WTC11 (cell line): ENCODE measurements around the gene EXOC4. TPM values are rescaled to one million over a fixed set of nuclear protein-coding genes. Genes with fewer than 3 reads are reported as not detected.

ENCODE experiments used
- ATAC-seq: fragments of 200-7000 bp; cut with Tn5 transposase; 2 replicates; pipeline ENCODE4 v1.10.0; 2021; ENCODE audit warnings: mild to moderate bottlenecking, moderate library complexity
- CTCF ChIA-PET: fragments of 300-600 bp; sonication (Branson Sonifier 250); formaldehyde crosslinking; loops from one replicate; lab custom pipeline; 2021; ENCODE audit warnings: antibody characterized with exemption; lab: Charles Lee
- POLR2A ChIA-PET: fragments of 350-600 bp; sonication (Branson Sonifier 250); formaldehyde crosslinking; loops from one replicate; lab custom pipeline; 2021; ENCODE audit warnings: antibody characterized with exemption; lab: Charles Lee
- DNase-seq: peaks from one replicate; pipeline ENCODE4 v3.0.0; 2021; ENCODE audit warnings: low spot score
- H3K27ac Mint-ChIP-seq: 2 replicates; pipeline ENCODE4 v1.8.0; 2021; ENCODE audit warnings: mixed read lengths
- H3K27me3 Mint-ChIP-seq: 2 replicates; pipeline ENCODE4 v1.8.0; 2021; ENCODE audit warnings: low read depth, mild to moderate bottlenecking, moderate library complexity, mixed read lengths
- H3K36me3 Mint-ChIP-seq: 2 replicates; pipeline ENCODE4 v1.8.0; 2021; ENCODE audit warnings: mixed read lengths
- H3K4me1 Mint-ChIP-seq: 2 replicates; pipeline ENCODE4 v1.8.0; 2022; ENCODE audit warnings: mixed read lengths
- H3K4me3 Mint-ChIP-seq: 2 replicates; pipeline ENCODE4 v1.8.0; 2021; ENCODE audit warnings: mild to moderate bottlenecking, moderate library complexity, mixed read lengths
- H3K9me3 Mint-ChIP-seq: 2 replicates; pipeline ENCODE4 v1.8.0; 2021; ENCODE audit warnings: mixed read lengths
- AFF4 ChIP-seq: sonication (generic); formaldehyde crosslinking; IDR thresholded peaks from 2 replicates; pipeline ENCODE4 v1.8.1; 2023; ENCODE audit warnings: mild to moderate bottlenecking, missing genetic modification reagents, borderline replicate concordance
- E2F1 ChIP-seq: sonication (generic); formaldehyde crosslinking; IDR thresholded peaks from 2 replicates; pipeline ENCODE4 v1.8.0; 2022; ENCODE audit warnings: mild to moderate bottlenecking, missing genetic modification reagents
- ESRRA ChIP-seq: sonication (generic); formaldehyde crosslinking; IDR thresholded peaks from 2 replicates; pipeline ENCODE4 v1.8.1; 2022; ENCODE audit warnings: mild to moderate bottlenecking, missing genetic modification reagents, borderline replicate concordance
- GABPB1 ChIP-seq: sonication (generic); formaldehyde crosslinking; IDR thresholded peaks from 2 replicates; pipeline ENCODE4 v1.8.1; 2023; ENCODE audit warnings: mild to moderate bottlenecking, missing genetic modification reagents
- HMGXB4 ChIP-seq: sonication (generic); formaldehyde crosslinking; IDR thresholded peaks from 2 replicates; pipeline ENCODE4 v1.8.1; 2023; ENCODE audit warnings: mild to moderate bottlenecking, moderate library complexity, missing genetic modification reagents
- NFE2L1 ChIP-seq: sonication (generic); formaldehyde crosslinking; IDR thresholded peaks from 2 replicates; pipeline ENCODE4 v1.8.1; 2023; ENCODE audit warnings: missing genetic modification reagents
- NR1H2 ChIP-seq: sonication (generic); formaldehyde crosslinking; IDR thresholded peaks from 2 replicates; pipeline ENCODE4 v1.9.0; 2021; ENCODE audit warnings: mild to moderate bottlenecking, moderate library complexity, missing genetic modification reagents
- SMAD4 ChIP-seq: sonication (generic); formaldehyde crosslinking; IDR thresholded peaks from 2 replicates; pipeline ENCODE4 v1.8.0; 2022; ENCODE audit warnings: mild to moderate bottlenecking, missing genetic modification reagents
- SP1 ChIP-seq: sonication (generic); formaldehyde crosslinking; conservative IDR thresholded peaks from 2 replicates; pipeline ENCODE4 v1.8.1; 2022; ENCODE audit warnings: missing genetic modification reagents
- USF2 ChIP-seq: sonication (generic); formaldehyde crosslinking; IDR thresholded peaks from 2 replicates; pipeline ENCODE4 v1.8.1; 2023; ENCODE audit warnings: mild to moderate bottlenecking, missing genetic modification reagents, moderate library complexity
- ZNF423 ChIP-seq: fragments of 250-450 bp; sonication (Bioruptor Pico); IDR thresholded peaks from 2 replicates; pipeline ENCODE4 v2.1.2; 2022; ENCODE audit warnings: mild to moderate bottlenecking, moderate library complexity
- ZNF512 ChIP-seq: sonication (generic); formaldehyde crosslinking; IDR thresholded peaks from 2 replicates; pipeline ENCODE4 v1.8.1; 2022; ENCODE audit warnings: missing genetic modification reagents, borderline replicate concordance
- total RNA-seq: library from RNA; stranded (reverse); gene quantifications from 3 replicates; pipeline ENCODE4 v1.2.3, GENCODE V29; 2021
- TF ChIP-seq, protein P1 (sequence below): fragments of 250-450 bp; sonication (Bioruptor Pico); IDR thresholded peaks from 2 replicates; pipeline ENCODE4 v1.9.0; 2021; ENCODE audit warnings: mild to moderate bottlenecking, borderline replicate concordance
- TF ChIP-seq, protein P2 (sequence below): sonication (generic); formaldehyde crosslinking; IDR thresholded peaks from 2 replicates; pipeline ENCODE4 v1.8.1; 2022; ENCODE audit warnings: mild to moderate bottlenecking, moderate library complexity, missing genetic modification reagents
- TF ChIP-seq, protein P3 (sequence below): sonication (generic); formaldehyde crosslinking; IDR thresholded peaks from 2 replicates; pipeline ENCODE4 v1.8.0; 2022; ENCODE audit warnings: mild to moderate bottlenecking, missing genetic modification reagents
- TF ChIP-seq, protein P4 (sequence below): sonication (generic); formaldehyde crosslinking; IDR thresholded peaks from 2 replicates; pipeline ENCODE4 v1.8.1; 2022; ENCODE audit warnings: mild to moderate bottlenecking, missing genetic modification reagents, moderate library complexity, borderline replicate concordance

The EXOC4 gene
- total RNA-seq, 1 experiment from 2014 or later: 62.0 TPM

DNA sequence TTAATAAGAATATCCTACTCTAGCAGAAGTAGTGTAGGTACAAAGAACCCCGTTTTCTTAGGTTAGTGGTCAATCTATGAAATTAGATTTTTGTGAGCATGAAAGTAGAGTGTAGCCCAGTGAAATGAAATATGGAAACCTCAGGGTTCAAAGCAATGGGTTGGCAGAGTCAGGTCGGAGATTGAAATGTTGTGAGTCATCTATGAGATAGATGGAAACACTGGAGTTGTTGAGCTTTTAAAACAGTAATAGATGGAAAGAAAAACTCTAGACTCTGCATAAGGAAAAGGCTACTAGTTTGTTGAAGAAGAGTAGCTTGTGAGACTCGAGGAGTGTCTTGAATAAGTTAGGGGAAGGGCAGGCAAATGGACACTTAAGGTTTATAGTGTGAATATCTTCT is 251.9 kb downstream of the EXOC4 start (continued):
- no peak for TF ChIP-seq E2F1 (CRISPR knock-in tag)

DNA sequence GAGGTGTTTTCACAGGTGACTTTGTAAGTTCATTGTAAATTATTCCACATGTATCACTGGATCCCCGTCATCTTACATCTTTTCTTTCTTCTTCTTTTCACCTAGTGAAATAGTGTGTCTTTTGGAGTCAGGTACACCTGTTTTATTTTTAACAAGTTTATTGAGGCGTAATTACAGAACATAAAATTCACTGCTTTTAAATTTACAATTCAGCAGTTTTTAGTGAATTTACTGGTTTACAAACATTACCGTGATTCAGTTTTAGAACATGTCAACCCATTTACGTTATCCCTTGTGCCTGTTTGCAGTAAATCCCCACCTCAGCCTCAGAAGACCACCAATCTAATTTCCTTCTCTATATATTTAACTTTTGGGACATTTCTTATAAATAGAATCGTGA is 256.9 kb downstream of the EXOC4 start:
- Mint-ChIP-seq H3K9me3 (no peaks in the 10 kb centered on the region), H3K27ac (no peak overlapping the region), H3K27me3 (no peaks in the 10 kb centered on the region), H3K4me3 (no peak overlapping the region), H3K4me1 (peaks cover 16% of the 10 kb centered on the region), H3K36me3 (no peaks in the 10 kb centered on the region)
- ChIA-PET CTCF (no interaction called here), POLR2A (no interaction called here)
- DNase-seq (no peak), ATAC-seq (no peak)
- no peak for TF ChIP-seq E2F1 (CRISPR knock-in tag)
- TF ChIP-seq GABPB1 (CRISPR knock-in tag): no peak
- no peak for TF ChIP-seq NR1H2 (CRISPR knock-in tag)
- no peak for TF ChIP-seq USF2 (CRISPR knock-in tag)
- no peak for TF ChIP-seq ZNF512 (CRISPR knock-in tag)
- TF ChIP-seq, protein P1, sequence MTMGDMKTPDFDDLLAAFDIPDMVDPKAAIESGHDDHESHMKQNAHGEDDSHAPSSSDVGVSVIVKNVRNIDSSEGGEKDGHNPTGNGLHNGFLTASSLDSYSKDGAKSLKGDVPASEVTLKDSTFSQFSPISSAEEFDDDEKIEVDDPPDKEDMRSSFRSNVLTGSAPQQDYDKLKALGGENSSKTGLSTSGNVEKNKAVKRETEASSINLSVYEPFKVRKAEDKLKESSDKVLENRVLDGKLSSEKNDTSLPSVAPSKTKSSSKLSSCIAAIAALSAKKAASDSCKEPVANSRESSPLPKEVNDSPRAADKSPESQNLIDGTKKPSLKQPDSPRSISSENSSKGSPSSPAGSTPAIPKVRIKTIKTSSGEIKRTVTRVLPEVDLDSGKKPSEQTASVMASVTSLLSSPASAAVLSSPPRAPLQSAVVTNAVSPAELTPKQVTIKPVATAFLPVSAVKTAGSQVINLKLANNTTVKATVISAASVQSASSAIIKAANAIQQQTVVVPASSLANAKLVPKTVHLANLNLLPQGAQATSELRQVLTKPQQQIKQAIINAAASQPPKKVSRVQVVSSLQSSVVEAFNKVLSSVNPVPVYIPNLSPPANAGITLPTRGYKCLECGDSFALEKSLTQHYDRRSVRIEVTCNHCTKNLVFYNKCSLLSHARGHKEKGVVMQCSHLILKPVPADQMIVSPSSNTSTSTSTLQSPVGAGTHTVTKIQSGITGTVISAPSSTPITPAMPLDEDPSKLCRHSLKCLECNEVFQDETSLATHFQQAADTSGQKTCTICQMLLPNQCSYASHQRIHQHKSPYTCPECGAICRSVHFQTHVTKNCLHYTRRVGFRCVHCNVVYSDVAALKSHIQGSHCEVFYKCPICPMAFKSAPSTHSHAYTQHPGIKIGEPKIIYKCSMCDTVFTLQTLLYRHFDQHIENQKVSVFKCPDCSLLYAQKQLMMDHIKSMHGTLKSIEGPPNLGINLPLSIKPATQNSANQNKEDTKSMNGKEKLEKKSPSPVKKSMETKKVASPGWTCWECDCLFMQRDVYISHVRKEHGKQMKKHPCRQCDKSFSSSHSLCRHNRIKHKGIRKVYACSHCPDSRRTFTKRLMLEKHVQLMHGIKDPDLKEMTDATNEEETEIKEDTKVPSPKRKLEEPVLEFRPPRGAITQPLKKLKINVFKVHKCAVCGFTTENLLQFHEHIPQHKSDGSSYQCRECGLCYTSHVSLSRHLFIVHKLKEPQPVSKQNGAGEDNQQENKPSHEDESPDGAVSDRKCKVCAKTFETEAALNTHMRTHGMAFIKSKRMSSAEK (CRISPR knock-in tag): no peak
- TF ChIP-seq ESRRA: no peak
- no peak for TF ChIP-seq HMGXB4
- TF ChIP-seq SP1 (CRISPR knock-in tag): no peak
- no peak for TF ChIP-seq NFE2L1 (CRISPR knock-in tag)
- TF ChIP-seq, protein P2, sequence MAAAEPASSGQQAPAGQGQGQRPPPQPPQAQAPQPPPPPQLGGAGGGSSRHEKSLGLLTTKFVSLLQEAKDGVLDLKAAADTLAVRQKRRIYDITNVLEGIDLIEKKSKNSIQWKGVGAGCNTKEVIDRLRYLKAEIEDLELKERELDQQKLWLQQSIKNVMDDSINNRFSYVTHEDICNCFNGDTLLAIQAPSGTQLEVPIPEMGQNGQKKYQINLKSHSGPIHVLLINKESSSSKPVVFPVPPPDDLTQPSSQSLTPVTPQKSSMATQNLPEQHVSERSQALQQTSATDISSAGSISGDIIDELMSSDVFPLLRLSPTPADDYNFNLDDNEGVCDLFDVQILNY (CRISPR knock-in tag): no peak
- no peak for TF ChIP-seq AFF4 (CRISPR knock-in tag)
- TF ChIP-seq SMAD4 (CRISPR knock-in tag): no peak
- TF ChIP-seq, protein P3, sequence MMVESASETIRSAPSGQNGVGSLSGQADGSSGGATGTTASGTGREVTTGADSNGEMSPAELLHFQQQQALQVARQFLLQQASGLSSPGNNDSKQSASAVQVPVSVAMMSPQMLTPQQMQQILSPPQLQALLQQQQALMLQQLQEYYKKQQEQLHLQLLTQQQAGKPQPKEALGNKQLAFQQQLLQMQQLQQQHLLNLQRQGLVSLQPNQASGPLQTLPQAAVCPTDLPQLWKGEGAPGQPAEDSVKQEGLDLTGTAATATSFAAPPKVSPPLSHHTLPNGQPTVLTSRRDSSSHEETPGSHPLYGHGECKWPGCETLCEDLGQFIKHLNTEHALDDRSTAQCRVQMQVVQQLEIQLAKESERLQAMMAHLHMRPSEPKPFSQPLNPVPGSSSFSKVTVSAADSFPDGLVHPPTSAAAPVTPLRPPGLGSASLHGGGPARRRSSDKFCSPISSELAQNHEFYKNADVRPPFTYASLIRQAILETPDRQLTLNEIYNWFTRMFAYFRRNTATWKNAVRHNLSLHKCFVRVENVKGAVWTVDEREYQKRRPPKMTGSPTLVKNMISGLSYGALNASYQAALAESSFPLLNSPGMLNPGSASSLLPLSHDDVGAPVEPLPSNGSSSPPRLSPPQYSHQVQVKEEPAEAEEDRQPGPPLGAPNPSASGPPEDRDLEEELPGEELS (CRISPR knock-in tag): no peak
- TF ChIP-seq, protein P4, sequence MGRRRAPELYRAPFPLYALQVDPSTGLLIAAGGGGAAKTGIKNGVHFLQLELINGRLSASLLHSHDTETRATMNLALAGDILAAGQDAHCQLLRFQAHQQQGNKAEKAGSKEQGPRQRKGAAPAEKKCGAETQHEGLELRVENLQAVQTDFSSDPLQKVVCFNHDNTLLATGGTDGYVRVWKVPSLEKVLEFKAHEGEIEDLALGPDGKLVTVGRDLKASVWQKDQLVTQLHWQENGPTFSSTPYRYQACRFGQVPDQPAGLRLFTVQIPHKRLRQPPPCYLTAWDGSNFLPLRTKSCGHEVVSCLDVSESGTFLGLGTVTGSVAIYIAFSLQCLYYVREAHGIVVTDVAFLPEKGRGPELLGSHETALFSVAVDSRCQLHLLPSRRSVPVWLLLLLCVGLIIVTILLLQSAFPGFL: no peak
- TF ChIP-seq ZNF423 (CRISPR knock-in tag): no peak
- TF ChIP-seq, all 79 proteins: peak for 0
